Mucosa of stomach (tissue), 1 donor: ENCODE data around the gene PLCL1.

Experiments
- H3K27me3 ChIP-seq: one replicate; pipeline ENCODE4 v1.7.0; 2013; ENCODE audit warnings: mild to moderate bottlenecking, low read length; ENCODE audit not compliant: control insufficient read depth, insufficient read depth
- H3K36me3 ChIP-seq: one replicate; pipeline ENCODE4 v1.7.0; 2013; ENCODE audit warnings: low read length; ENCODE audit not compliant: control insufficient read depth, insufficient read depth
- H3K4me1 ChIP-seq: one replicate; pipeline ENCODE4 v1.7.0; 2013; ENCODE audit warnings: mild to moderate bottlenecking, low read length; ENCODE audit not compliant: control insufficient read depth, insufficient read depth
- H3K4me3 ChIP-seq: one replicate; pipeline ENCODE4 v1.7.0; 2013; ENCODE audit warnings: low read length
- H3K9ac ChIP-seq: one replicate; pipeline ENCODE4 v1.7.0; 2013; ENCODE audit warnings: mild to moderate bottlenecking, low read length, moderate library complexity
- H3K9me3 ChIP-seq: one replicate; pipeline ENCODE4 v1.7.0; 2013; ENCODE audit warnings: mild to moderate bottlenecking, low read length, moderate library complexity; ENCODE audit not compliant: control insufficient read depth
- donor health status: Pancreatic carcinoma.

PLCL1 gene

GRCh38 chr2:198102120-198102519, 297.7 kb downstream of the PLCL1 start:
- no peaks in the 10 kb centered on the region for H3K36me3 ChIP-seq
- H3K27me3 ChIP-seq: no peaks in the 10 kb centered on the region
- H3K9me3 ChIP-seq: no peaks in the 10 kb centered on the region
- no peaks in the 10 kb centered on the region for H3K4me1 ChIP-seq
- no peak overlapping the region for H3K4me3 ChIP-seq
- no peak overlapping the region for H3K9ac ChIP-seq

- Histone ChIP-seq H3K9me3 (no peaks in the 10 kb centered on the region), H3K27me3 (no peaks in the 10 kb centered on the region), H3K9ac (no peak overlapping the region), H3K36me3 (no peaks in the 10 kb centered on the region), H3K4me1 (no peaks in the 10 kb centered on the region), H3K4me3 (no peak overlapping the region)
These were observed 298.5 kb downstream of the PLCL1 start for GRCh38 chr2:198102856-198103255.

GRCh38 chr2:198106621-198107385, 302.4 kb downstream of the PLCL1 start:
- Histone ChIP-seq H3K4me3 (no peak overlapping the region), H3K36me3 (no peaks in the 10 kb centered on the region), H3K4me1 (no peaks in the 10 kb centered on the region), H3K27me3 (no peaks in the 10 kb centered on the region), H3K9ac (no peak overlapping the region), H3K9me3 (no peaks in the 10 kb centered on the region)

- H3K4me1 ChIP-seq: no peaks in the 10 kb centered on the region
- no peak overlapping the region for H3K9ac ChIP-seq
- H3K27me3 ChIP-seq: no peaks in the 10 kb centered on the region
- no peak overlapping the region for H3K4me3 ChIP-seq
- no peaks in the 10 kb centered on the region for H3K36me3 ChIP-seq
- no peaks in the 10 kb centered on the region for H3K9me3 ChIP-seq
These were observed 308.9 kb downstream of the PLCL1 start for GRCh38 chr2:198113316-198113715.

- H3K4me1 ChIP-seq: no peaks in the 10 kb centered on the region
- H3K4me3 ChIP-seq: no peak overlapping the region
- H3K9ac ChIP-seq: no peak overlapping the region
- H3K27me3 ChIP-seq: no peaks in the 10 kb centered on the region
- no peaks in the 10 kb centered on the region for H3K36me3 ChIP-seq
- H3K9me3 ChIP-seq: no peaks in the 10 kb centered on the region
These were observed 309.7 kb downstream of the PLCL1 start for GRCh38 chr2:198114064-198114463.

GRCh38 chr2:198115201-198115600, 310.8 kb downstream of the PLCL1 start:
- Histone ChIP-seq H3K9me3 (no peaks in the 10 kb centered on the region), H3K9ac (no peak overlapping the region), H3K36me3 (no peaks in the 10 kb centered on the region), H3K27me3 (no peaks in the 10 kb centered on the region), H3K4me3 (no peak overlapping the region), H3K4me1 (no peaks in the 10 kb centered on the region)

GRCh38 chr2:198116756-198117155, 312.4 kb downstream of the PLCL1 start:
- Histone ChIP-seq H3K36me3 (no peaks in the 10 kb centered on the region), H3K9me3 (no peaks in the 10 kb centered on the region), H3K4me1 (no peaks in the 10 kb centered on the region), H3K4me3 (no peak overlapping the region), H3K9ac (no peak overlapping the region), H3K27me3 (no peaks in the 10 kb centered on the region)

GRCh38 chr2:198117406-198118041, 313.1 kb downstream of the PLCL1 start:
- Histone ChIP-seq H3K4me3 (no peak overlapping the region), H3K9me3 (no peaks in the 10 kb centered on the region), H3K4me1 (no peaks in the 10 kb centered on the region), H3K36me3 (no peaks in the 10 kb centered on the region), H3K9ac (no peak overlapping the region), H3K27me3 (no peaks in the 10 kb centered on the region)

- Histone ChIP-seq H3K4me1 (no peaks in the 10 kb centered on the region), H3K9me3 (no peaks in the 10 kb centered on the region), H3K4me3 (no peak overlapping the region), H3K36me3 (no peaks in the 10 kb centered on the region), H3K9ac (no peak overlapping the region), H3K27me3 (no peaks in the 10 kb centered on the region)
These were observed 323.2 kb downstream of the PLCL1 start for GRCh38 chr2:198127627-198128026.

GRCh38 chr2:198129609-198130008, 325.2 kb downstream of the PLCL1 start:
- H3K9ac ChIP-seq: no peak overlapping the region
- H3K27me3 ChIP-seq: no peaks in the 10 kb centered on the region
- no peak overlapping the region for H3K4me3 ChIP-seq
- H3K9me3 ChIP-seq: no peaks in the 10 kb centered on the region
- H3K4me1 ChIP-seq: no peaks in the 10 kb centered on the region
- H3K36me3 ChIP-seq: no peaks in the 10 kb centered on the region

- Histone ChIP-seq H3K4me3 (no peak overlapping the region), H3K27me3 (no peaks in the 10 kb centered on the region), H3K9ac (no peak overlapping the region), H3K9me3 (no peaks in the 10 kb centered on the region), H3K4me1 (no peaks in the 10 kb centered on the region), H3K36me3 (no peaks in the 10 kb centered on the region)
These were observed 330.0 kb downstream of the PLCL1 start for GRCh38 chr2:198134293-198134955.

- H3K9me3 ChIP-seq: no peaks in the 10 kb centered on the region
- H3K4me3 ChIP-seq: no peak overlapping the region
- H3K27me3 ChIP-seq: no peaks in the 10 kb centered on the region
- no peaks in the 10 kb centered on the region for H3K4me1 ChIP-seq
- no peak overlapping the region for H3K9ac ChIP-seq
- no peaks in the 10 kb centered on the region for H3K36me3 ChIP-seq
These were observed 331.1 kb downstream of the PLCL1 start for GRCh38 chr2:198135481-198135934.
